ENCODE measurements around the gene RMRP. TPM values are rescaled to one million over a fixed set of nuclear protein-coding genes. Genes with fewer than 3 reads are reported as not detected.

RMRP gene
- polyA plus RNA-seq, 1 experiment = 1,738 TPM

GRCh38 chr9:35675204-35675603 is 17.4 kb upstream of the RMRP start:
- POLR2A ChIA-PET = interaction anchor here (1.0 kb wide), 1 partner anchor 12 kb away, joined by 6 read pairs; no protein-coding TSS in a partner anchor
- no peak for DNase-seq (ENCODE audit: low read depth)
- no peaks in the 10 kb centered on the region for H3K27me3 ChIP-seq (ENCODE audit: control insufficient read depth, insufficient read depth, low read length)
- CTCF ChIA-PET = interaction anchor here (1.2 to 5.0 kb wide), 6 partner anchors 9 to 28 kb away, joined by 3 to 29 read pairs (median 5); partner anchors contain the start of genes ARHGEF39, CCDC107 and RMRP
- H3K4me3 ChIP-seq (ENCODE audit: low read depth, low read length) = peak overlapping the region; percentile 38
- H3K36me3 ChIP-seq (ENCODE audit: control insufficient read depth, insufficient read depth, low read length) = no peaks in the 10 kb centered on the region
- TF ChIP-seq CTCF (IDR thresholded peaks at IDR 0.05; ENCODE audit: insufficient read depth, low read depth, low read length) = no peak

- DNase-seq (ENCODE audit: low read depth) = no peak
- ChIA-PET POLR2A (no interaction called here), CTCF (interaction anchor here (1.7 to 5.0 kb wide), 2 partner anchors 9 to 22 kb away, joined by 6 to 29 read pairs; partner anchors contain the start of gene ARHGEF39)
- no peak for TF ChIP-seq CTCF (IDR thresholded peaks at IDR 0.05; ENCODE audit: insufficient read depth, low read depth, low read length)
- Histone ChIP-seq H3K4me3 (ENCODE audit: low read depth, low read length) (no peak overlapping the region), H3K27me3 (ENCODE audit: control insufficient read depth, insufficient read depth, low read length) (no peaks in the 10 kb centered on the region), H3K36me3 (ENCODE audit: control insufficient read depth, insufficient read depth, low read length) (no peaks in the 10 kb centered on the region)
Measured at GRCh38 chr9:35674025-35674361, 16.2 kb upstream of the RMRP start.

GRCh38 chr9:35673132-35674024 is 15.6 kb upstream of the RMRP start, which contains the start of gene CA9:
CA9 (plus strand) TSS chr9:35673928; CDS start chr9:35673960, 32 bp downstream.
- Histone ChIP-seq H3K4me3 (ENCODE audit: low read depth, low read length) (no peak within 1 kb of the TSS), H3K27me3 (ENCODE audit: control insufficient read depth, insufficient read depth, low read length) (no peaks in the 10 kb centered on the region), H3K36me3 (ENCODE audit: control insufficient read depth, insufficient read depth, low read length) (no peaks in the 10 kb centered on the region)
- TF ChIP-seq CTCF (IDR thresholded peaks at IDR 0.05; ENCODE audit: insufficient read depth, low read depth, low read length) = no peak
- no peak for DNase-seq (ENCODE audit: low read depth)
- ChIA-PET CTCF (interaction anchor here (0.8 to 5.0 kb wide), 5 partner anchors 8 to 63 kb away, joined by 3 to 29 read pairs (median 3); partner anchors contain the start of gene ARHGEF39), POLR2A (no interaction called here)

- ChIA-PET CTCF (interaction anchor here (0.9 to 2.5 kb wide), 8 partner anchors 8 to 27 kb away, joined by 3 to 19 read pairs (median 4); partner anchors contain the start of genes CCDC107 and RMRP), POLR2A (interaction anchor here (0.8 kb wide), 1 partner anchor 26 kb away, joined by 14 read pairs; no protein-coding TSS in a partner anchor)
- no peak for TF ChIP-seq CTCF (IDR thresholded peaks at IDR 0.05; ENCODE audit: insufficient read depth, low read depth, low read length)
- Histone ChIP-seq H3K27me3 (ENCODE audit: control insufficient read depth, insufficient read depth, low read length) (no peaks in the 10 kb centered on the region), H3K4me3 (ENCODE audit: low read depth, low read length) (no peak overlapping the region), H3K36me3 (ENCODE audit: control insufficient read depth, insufficient read depth, low read length) (no peaks in the 10 kb centered on the region)
- DNase-seq (ENCODE audit: low read depth) = no peak
Measured at GRCh38 chr9:35669331-35670145, 11.7 kb upstream of the RMRP start.

GRCh38 chr9:35667939-35668338 is 10.1 kb upstream of the RMRP start:
- TF ChIP-seq CTCF (IDR thresholded peaks at IDR 0.05; ENCODE audit: insufficient read depth, low read depth, low read length) = no peak
- POLR2A ChIA-PET = no interaction called here
- H3K27me3 ChIP-seq (ENCODE audit: control insufficient read depth, insufficient read depth, low read length) = no peaks in the 10 kb centered on the region
- CTCF ChIA-PET = no interaction called here
- no peak for DNase-seq (ENCODE audit: low read depth)
- H3K36me3 ChIP-seq (ENCODE audit: control insufficient read depth, insufficient read depth, low read length) = no peaks in the 10 kb centered on the region
- no peak overlapping the region for H3K4me3 ChIP-seq (ENCODE audit: low read depth, low read length)

All from BJ (cell line).